Urothelium cell line (cell line): ENCODE data around the gene PARVG.
A peak's percentile ranks its signal among the peaks of the same experiment; 100 is the strongest.

Source experiments
- DNase-seq: peaks from one replicate; pipeline ENCODE4 v3.0.0; 2011; ENCODE audit warnings: low spot score, mixed read lengths
- FAIRE-seq: peaks from 2 replicates; lab custom pipeline; 2011; peaks lifted over from hg19 to GRCh38; lab: Jason Lieb, UNC

Gene PARVG, protein sequence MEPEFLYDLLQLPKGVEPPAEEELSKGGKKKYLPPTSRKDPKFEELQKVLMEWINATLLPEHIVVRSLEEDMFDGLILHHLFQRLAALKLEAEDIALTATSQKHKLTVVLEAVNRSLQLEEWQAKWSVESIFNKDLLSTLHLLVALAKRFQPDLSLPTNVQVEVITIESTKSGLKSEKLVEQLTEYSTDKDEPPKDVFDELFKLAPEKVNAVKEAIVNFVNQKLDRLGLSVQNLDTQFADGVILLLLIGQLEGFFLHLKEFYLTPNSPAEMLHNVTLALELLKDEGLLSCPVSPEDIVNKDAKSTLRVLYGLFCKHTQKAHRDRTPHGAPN

DNA sequence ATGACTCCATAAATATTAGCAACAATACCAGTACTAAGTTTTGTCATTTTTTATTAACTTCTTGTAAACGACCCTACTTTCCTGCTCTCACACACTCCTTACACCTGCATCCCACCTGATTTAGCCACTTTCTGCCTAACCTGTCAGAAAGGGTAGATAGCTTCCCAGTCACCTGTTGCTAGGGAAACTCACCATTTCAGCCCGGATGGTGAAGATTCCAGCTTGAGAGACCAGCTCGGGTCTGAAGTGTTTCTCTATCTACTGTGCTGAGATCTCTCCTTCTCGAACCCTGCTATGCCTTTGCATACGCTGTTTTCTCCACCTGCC is at the start of gene PARVG:
Gene PARVG, plus strand, starts transcription at position 220 of the 327 bp plus-strand sequence. CDS start 2,405 bp downstream, outside the sequence.
- peak; percentile 66 for DNase-seq
- FAIRE-seq: no peak

DNA sequence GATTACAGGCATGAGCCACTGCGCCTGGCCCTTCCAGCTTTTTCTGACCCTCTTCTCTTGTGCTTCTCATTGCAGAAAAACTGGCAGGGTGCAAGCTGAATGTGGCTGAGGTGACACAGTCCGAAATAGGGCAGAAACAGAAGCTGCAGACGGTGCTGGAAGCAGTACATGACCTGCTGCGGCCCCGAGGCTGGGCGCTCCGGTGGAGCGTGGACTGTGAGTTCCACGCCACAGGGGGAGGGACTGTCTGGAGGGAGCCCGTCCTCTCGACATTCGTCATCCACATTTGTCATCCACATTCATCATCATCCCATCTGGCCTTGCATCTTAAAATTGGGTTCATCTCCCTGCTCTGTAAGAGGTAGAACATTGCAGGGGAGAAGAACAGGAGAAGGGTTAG is 49.3 kb upstream of the PARVG start:
- DNase-seq: no peak
- FAIRE-seq: no peak

- FAIRE-seq (no peak), DNase-seq (no peak)
Observed at GRCh38 chr22:44131989-44132685, 48.6 kb upstream of the PARVG start.

DNA sequence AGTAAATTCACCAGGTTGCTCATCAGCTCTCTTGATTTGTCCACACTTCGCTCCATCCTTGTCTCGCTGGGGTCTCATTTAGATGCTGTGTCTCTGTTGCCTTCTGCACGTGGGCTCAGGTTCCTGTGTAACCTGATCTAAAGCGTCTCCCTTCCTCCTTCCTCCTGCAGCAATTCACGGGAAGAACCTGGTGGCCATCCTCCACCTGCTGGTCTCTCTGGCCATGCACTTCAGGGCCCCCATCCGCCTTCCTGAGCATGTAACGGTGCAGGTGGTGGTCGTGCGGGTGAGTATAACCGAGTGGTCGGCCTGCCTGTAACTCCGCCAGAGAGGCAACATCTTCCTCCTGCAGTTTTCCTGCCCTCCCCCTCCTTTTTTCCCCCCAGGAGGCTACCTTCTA is 48.0 kb upstream of the PARVG start:
- no peak for DNase-seq
- no peak for FAIRE-seq

- no peak for DNase-seq
- no peak for FAIRE-seq
Observed at GRCh38 chr22:44133161-44133560, 47.6 kb upstream of the PARVG start.

GRCh38 chr22:44133901-44134571 is 46.7 kb upstream of the PARVG start:
- no peak for DNase-seq
- FAIRE-seq: no peak

- FAIRE-seq (no peak), DNase-seq (no peak)
Observed at GRCh38 chr22:44136112-44136511, 44.6 kb upstream of the PARVG start.

DNA sequence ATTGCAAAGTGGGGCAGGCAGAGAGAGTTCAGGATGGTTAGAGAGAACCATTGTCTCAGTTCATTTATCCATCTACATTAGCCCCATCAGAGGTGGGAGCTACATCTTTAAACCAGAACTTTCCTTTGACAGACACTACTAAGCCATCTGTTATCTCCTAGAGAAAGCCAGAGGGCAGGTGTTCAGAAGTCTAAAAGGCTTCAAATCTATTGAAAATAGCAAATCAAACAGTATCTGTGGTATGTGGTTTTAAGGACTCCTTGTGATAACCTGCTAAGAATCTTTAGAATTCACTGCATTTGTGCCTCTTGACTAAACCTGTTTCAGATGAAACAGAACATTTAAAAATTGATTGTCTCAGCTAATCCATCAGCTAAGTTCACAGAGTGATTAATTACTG is 43.9 kb upstream of the PARVG start:
- DNase-seq (no peak), FAIRE-seq (no peak)

GRCh38 chr22:44137415-44137814 is 43.3 kb upstream of the PARVG start:
- no peak for DNase-seq
- FAIRE-seq: no peak

GRCh38 chr22:44139773-44140172 is 41.0 kb upstream of the PARVG start:
- DNase-seq (no peak), FAIRE-seq (no peak)

GRCh38 chr22:44142421-44143104 is 38.2 kb upstream of the PARVG start:
- no peak for FAIRE-seq

GRCh38 chr22:44143105-44143474 is 37.6 kb upstream of the PARVG start:
- DNase-seq (no peak), FAIRE-seq (no peak)

More at GRCh38 chr22:44142421-44143104, 38.2 kb upstream of the PARVG start:
- DNase-seq: no peak

- FAIRE-seq: no peak
- DNase-seq: no peak
Observed at GRCh38 chr22:44143579-44143978, 37.1 kb upstream of the PARVG start.

GRCh38 chr22:44144046-44144569 is 36.6 kb upstream of the PARVG start:
- no peak for DNase-seq
- FAIRE-seq: no peak

GRCh38 chr22:44145544-44145943 is 35.2 kb upstream of the PARVG start:
- FAIRE-seq (no peak), DNase-seq (no peak)

DNA sequence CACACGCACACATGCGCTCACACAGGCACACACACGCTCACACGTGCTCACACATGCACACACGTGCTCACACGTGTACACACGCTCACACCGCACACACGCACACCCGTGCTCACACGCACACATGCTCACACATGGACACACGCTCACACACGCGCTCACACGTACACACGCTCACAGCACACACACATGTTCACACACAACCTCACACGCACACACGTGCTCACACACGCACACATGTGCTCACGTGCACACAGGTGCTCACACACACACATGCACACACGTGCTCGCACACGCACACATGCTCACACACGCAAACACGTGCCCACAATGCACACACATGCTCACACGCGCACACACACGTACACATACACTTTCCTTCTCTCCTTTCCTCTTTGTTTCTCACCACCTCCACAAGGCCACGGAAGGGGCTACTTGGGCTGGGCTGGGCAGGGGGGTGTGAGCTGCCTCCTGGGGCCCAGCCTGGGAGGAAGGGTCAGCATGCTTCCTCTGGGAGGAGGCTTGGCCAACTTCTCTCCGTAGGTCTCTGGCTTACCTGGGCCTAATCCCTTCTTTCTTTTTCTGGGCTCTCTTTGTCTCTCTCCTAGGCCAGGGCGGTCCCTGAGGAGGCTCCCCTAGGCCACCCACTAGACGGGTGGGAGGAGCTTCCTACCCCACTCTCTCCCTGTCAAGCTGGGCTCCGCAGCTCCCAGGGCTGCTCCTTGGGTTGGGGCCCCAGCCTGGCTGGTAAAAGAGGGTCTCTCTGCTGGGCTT is 34.5 kb upstream of the PARVG start:
- DNase-seq (no peak), FAIRE-seq (peak; percentile 95)

- FAIRE-seq (no peak), DNase-seq (no peak)
Observed at GRCh38 chr22:44147008-44147645, 33.6 kb upstream of the PARVG start.

- FAIRE-seq (peak; percentile 74), DNase-seq (peak; percentile 79)
Observed at GRCh38 chr22:44147821-44148574, 32.7 kb upstream of the PARVG start.

DNA sequence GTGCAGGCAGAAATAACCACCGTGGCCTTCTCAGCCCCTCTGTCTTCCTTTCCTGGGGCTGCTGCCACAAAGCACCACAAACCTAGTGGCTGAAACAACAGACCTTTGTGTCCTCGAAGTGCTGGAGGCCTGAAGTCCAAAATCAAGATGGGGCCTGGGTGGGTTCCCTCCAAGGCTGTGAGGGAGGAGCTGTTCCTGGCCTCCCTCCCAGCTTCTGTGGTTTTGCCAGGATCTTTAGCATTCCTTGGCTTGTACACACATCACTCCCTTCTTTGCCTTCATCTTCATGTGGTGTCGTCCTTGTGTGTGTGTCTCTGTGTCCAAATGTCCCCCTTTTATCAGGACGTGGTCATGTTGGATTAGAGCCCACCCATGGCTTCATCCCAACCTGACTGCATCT is 29.0 kb upstream of the PARVG start:
- FAIRE-seq (peak; percentile 87), DNase-seq (peak; percentile 85)
